Naive thymus-derived CD4-positive, alpha-beta T cell (primary cell): ENCODE results near the gene ATRN. TPM values are rescaled to one million over a fixed set of nuclear protein-coding genes. Genes with fewer than 3 reads are reported as not detected.

ENCODE experiments used
- ATAC-seq: fragments of 150-1000 bp; cut with Tn5 transposase; 2 replicates; pipeline ENCODE4 v1.10.0; 2021; ENCODE audit warnings: mild to moderate bottlenecking, moderate library complexity
- CTCF ChIA-PET: fragments of 350-600 bp; sonication (Branson Sonifier 250); formaldehyde crosslinking; loops from one replicate; lab custom pipeline; 2021; ENCODE audit warnings: antibody characterized with exemption; lab: Charles Lee
- POLR2A ChIA-PET: fragments of 350-600 bp; sonication (Branson Sonifier 250); formaldehyde crosslinking; loops from one replicate; lab custom pipeline; 2021; ENCODE audit warnings: antibody characterized with exemption, inconsistent platforms; lab: Charles Lee
- DNase-seq, 9 donors: peaks; one replicate each; pipeline versions ENCODE4 v3.0.0 to v3.0.0-alpha.2; 2020 to 2022; ENCODE audit warnings: mixed read lengths in 1 of 9
- H3K27ac ChIP-seq: one replicate; pipeline ENCODE4 v1.7.0; 2013; ENCODE audit warnings: mild to moderate bottlenecking, low read depth, low read length, moderate library complexity
- H3K27me3 ChIP-seq, 2 donors: one replicate each; pipeline ENCODE4 v1.7.0; 2013; ENCODE audit warnings: low read length in 2 of 2, mild to moderate bottlenecking in 2 of 2, moderate library complexity in 2 of 2; ENCODE audit not compliant: control insufficient read depth in 2 of 2, insufficient read depth in 2 of 2
- H3K36me3 ChIP-seq, 3 experiments: 1 replicate in 2 of 3; 2 replicates in 1 of 3; pipeline ENCODE4 v1.7.0; 2013; ENCODE audit warnings: low read length in 3 of 3, mild to moderate bottlenecking in 3 of 3, moderate library complexity in 1 of 3; ENCODE audit not compliant: insufficient read depth in 3 of 3, control insufficient read depth in 2 of 3
- H3K4me1 ChIP-seq, 2 donors: one replicate each; pipeline ENCODE4 v1.7.0; 2013; ENCODE audit warnings: low read length in 2 of 2, mild to moderate bottlenecking in 2 of 2, moderate library complexity in 1 of 2; ENCODE audit not compliant: control insufficient read depth in 2 of 2, insufficient read depth in 2 of 2
- H3K4me3 ChIP-seq: 2 replicates; pipeline ENCODE4 v1.7.0; 2013; ENCODE audit warnings: mild to moderate bottlenecking, low read length
- H3K9me3 ChIP-seq, 3 experiments: 1 replicate in 2 of 3; 2 replicates in 1 of 3; pipeline ENCODE4 v1.7.0; 2013; ENCODE audit warnings: low read length in 3 of 3; ENCODE audit not compliant: control insufficient read depth in 2 of 3
- H3K27ac Mint-ChIP-seq, 9 donors: one replicate each; pipeline ENCODE4 v1.8.0; 2020 to 2022; ENCODE audit warnings: mixed read lengths in 9 of 9, mild to moderate bottlenecking in 8 of 9, moderate library complexity in 5 of 9, inconsistent platforms in 2 of 9
- H3K27me3 Mint-ChIP-seq, 5 donors: one replicate each; pipeline ENCODE4 v1.8.0; 2021 to 2022; ENCODE audit warnings: mixed read lengths in 5 of 5, mild to moderate bottlenecking in 1 of 5
- H3K36me3 Mint-ChIP-seq, 5 donors: one replicate each; pipeline ENCODE4 v1.8.0; 2020 to 2022; ENCODE audit warnings: mixed read lengths in 5 of 5, mild to moderate bottlenecking in 3 of 5, inconsistent platforms in 1 of 5
- H3K4me1 Mint-ChIP-seq, 7 donors: one replicate each; pipeline ENCODE4 v1.8.0; 2020 to 2022; ENCODE audit warnings: mixed read lengths in 7 of 7, mild to moderate bottlenecking in 3 of 7, inconsistent platforms in 1 of 7
- H3K4me3 Mint-ChIP-seq, 10 donors: one replicate each; pipeline ENCODE4 v1.8.0; 2020 to 2022; ENCODE audit warnings: mild to moderate bottlenecking in 10 of 10, mixed read lengths in 10 of 10, moderate library complexity in 6 of 10, inconsistent platforms in 2 of 10
- H3K9me3 Mint-ChIP-seq, 11 donors: one replicate each; pipeline ENCODE4 v1.8.0; 2020 to 2022; ENCODE audit warnings: mixed read lengths in 11 of 11, mild to moderate bottlenecking in 4 of 11, inconsistent platforms in 1 of 11, moderate library complexity in 1 of 11
- intact Hi-C, 2 donors: fragments of 100-400 bp; cut with micrococcal nuclease; formaldehyde crosslinking; loops; one replicate each; pipeline ENCODE4 v1.15.1; 2023
- polyA plus RNA-seq, 2 donors: library from polyadenylated mRNA; unstranded; fragments of 300-500 nt; fragmentation: Illumina TruSeq; gene quantifications; one replicate each; pipeline ENCODE4 v1.2.3, GENCODE V29; 2021
- total RNA-seq, 6 experiments: library from RNA in 5 of 6; stranded (reverse) in 5 of 6; gene quantifications; 1 replicate in 5 of 6; 2 replicates in 1 of 6; pipeline ENCODE4 v1.2.3 and lab custom pipeline; 2021 to 2026

The ATRN gene
- total and polyA plus RNA-seq, 7 experiments from 2014 or later = 9.2 to 17.5 (median 12.9) TPM

GRCh38 chr20:3696200-3696599, 225.4 kb downstream of the ATRN start:
- no peaks in the 10 kb centered on the region for H3K27me3 ChIP-seq
- DNase-seq = no peak
- Mint-ChIP-seq H3K27me3 (no peaks in the 10 kb centered on the region), H3K4me3 (no peak overlapping the region), H3K9me3 (no peaks in the 10 kb centered on the region), H3K27ac (no peak overlapping the region), H3K36me3 (no peaks in the 10 kb centered on the region), H3K4me1 (no peaks in the 10 kb centered on the region)
- no peak for ATAC-seq
- POLR2A ChIA-PET = interaction anchor here (0.6 kb wide), 1 partner anchor 71 kb away, joined by 3 read pairs; the partner anchor contains the start of gene ADISSP
- intact Hi-C loops = no loop called here
- H3K27ac ChIP-seq = no peak overlapping the region
- no peaks in the 10 kb centered on the region for H3K36me3 ChIP-seq
- H3K4me1 ChIP-seq = no peaks in the 10 kb centered on the region
- no peaks in the 10 kb centered on the region for H3K9me3 ChIP-seq
- H3K4me3 ChIP-seq = no peak overlapping the region
- CTCF ChIA-PET = no interaction called here

- CTCF ChIA-PET = interaction anchor here (0.9 kb wide), 1 partner anchor 19 kb away, joined by 3 read pairs; no protein-coding TSS in a partner anchor
- intact Hi-C loops = no loop called here
- H3K4me1 ChIP-seq = no peaks in the 10 kb centered on the region
- no peaks in the 10 kb centered on the region for H3K4me1 Mint-ChIP-seq
- no peaks in the 10 kb centered on the region for H3K36me3 Mint-ChIP-seq
- no peaks in the 10 kb centered on the region for H3K9me3 ChIP-seq
- H3K27ac Mint-ChIP-seq = no peak overlapping the region
- ATAC-seq = no peak
- H3K27me3 Mint-ChIP-seq = no peaks in the 10 kb centered on the region
- H3K36me3 ChIP-seq = no peaks in the 10 kb centered on the region
- H3K4me3 ChIP-seq = no peak overlapping the region
- no peak overlapping the region for H3K4me3 Mint-ChIP-seq
- no peaks in the 10 kb centered on the region for H3K27me3 ChIP-seq
- POLR2A ChIA-PET = interaction anchor here (0.6 kb wide), 1 partner anchor 70 kb away, joined by 3 read pairs; the partner anchor contains the start of gene ADISSP
- no peak overlapping the region for H3K27ac ChIP-seq
- no peak for DNase-seq
- no peaks in the 10 kb centered on the region for H3K9me3 Mint-ChIP-seq
These were observed 226.1 kb downstream of the ATRN start for GRCh38 chr20:3696745-3697587.

GRCh38 chr20:3697588-3698305, 226.9 kb downstream of the ATRN start:
- intact Hi-C loops = no loop called here
- no peaks in the 10 kb centered on the region for H3K27me3 Mint-ChIP-seq
- DNase-seq = no peak

GRCh38 chr20:3698591-3699001, 227.8 kb downstream of the ATRN start:
- Mint-ChIP-seq H3K9me3 (no peaks in the 10 kb centered on the region), H3K4me1 (no peaks in the 10 kb centered on the region), H3K4me3 (no peak overlapping the region), H3K27me3 (no peaks in the 10 kb centered on the region), H3K36me3 (no peaks in the 10 kb centered on the region), H3K27ac (peak overlapping the region in 1 of 9 donors; percentile 26)
- POLR2A ChIA-PET = no interaction called here
- Histone ChIP-seq H3K4me1 (no peaks in the 10 kb centered on the region), H3K4me3 (no peak overlapping the region), H3K27me3 (no peaks in the 10 kb centered on the region), H3K9me3 (no peaks in the 10 kb centered on the region), H3K36me3 (no peaks in the 10 kb centered on the region), H3K27ac (no peak overlapping the region)
- DNase-seq (no peak), ATAC-seq (no peak)
- intact Hi-C loops = no loop called here
- CTCF ChIA-PET = interaction anchor here (0.6 kb wide), 1 partner anchor 12 kb away, joined by 3 read pairs; no protein-coding TSS in a partner anchor

More at GRCh38 chr20:3697588-3698305, 226.9 kb downstream of the ATRN start:
- Histone ChIP-seq H3K4me1 (no peaks in the 10 kb centered on the region), H3K27ac (no peak overlapping the region), H3K36me3 (no peaks in the 10 kb centered on the region), H3K4me3 (no peak overlapping the region), H3K9me3 (no peaks in the 10 kb centered on the region), H3K27me3 (no peaks in the 10 kb centered on the region)
- no peak overlapping the region for H3K4me3 Mint-ChIP-seq
- ATAC-seq = no peak
- H3K4me1 Mint-ChIP-seq = no peaks in the 10 kb centered on the region
- ChIA-PET POLR2A (no interaction called here), CTCF (interaction anchor here (0.9 kb wide), 1 partner anchor 19 kb away, joined by 3 read pairs; no protein-coding TSS in a partner anchor)
- H3K27ac Mint-ChIP-seq = no peak overlapping the region
- H3K9me3 Mint-ChIP-seq = no peaks in the 10 kb centered on the region
- no peaks in the 10 kb centered on the region for H3K36me3 Mint-ChIP-seq

- Histone ChIP-seq H3K4me3 (no peak overlapping the region), H3K4me1 (no peaks in the 10 kb centered on the region), H3K36me3 (no peaks in the 10 kb centered on the region), H3K9me3 (no peaks in the 10 kb centered on the region), H3K27me3 (no peaks in the 10 kb centered on the region), H3K27ac (no peak overlapping the region)
- H3K9me3 Mint-ChIP-seq = no peaks in the 10 kb centered on the region
- H3K27me3 Mint-ChIP-seq = no peaks in the 10 kb centered on the region
- H3K4me3 Mint-ChIP-seq = no peak overlapping the region
- no peaks in the 10 kb centered on the region for H3K4me1 Mint-ChIP-seq
- intact Hi-C loops = no loop called here
- ATAC-seq (no peak), DNase-seq (no peak)
- H3K27ac Mint-ChIP-seq = no peak overlapping the region
- no peaks in the 10 kb centered on the region for H3K36me3 Mint-ChIP-seq
- POLR2A ChIA-PET = no interaction called here
- CTCF ChIA-PET = interaction anchor here (0.6 kb wide), 1 partner anchor 12 kb away, joined by 3 read pairs; no protein-coding TSS in a partner anchor
These were observed 228.2 kb downstream of the ATRN start for GRCh38 chr20:3699037-3699436.
